Right atrium auricular region (tissue), 2 donors: ENCODE data around the gene RPL35. TPM values are rescaled to one million over a fixed set of nuclear protein-coding genes. Genes with fewer than 3 reads are reported as not detected.

Source experiments
- DNase-seq: peaks from one replicate; pipeline ENCODE4 v3.0.0-alpha.2; 2019; ENCODE audit warnings: low spot score
- H3K27ac ChIP-seq, 2 donors: fragments of 200-600 bp; sonication (generic); 1 replicate in 1 of 2; 2 replicates in 1 of 2; pipeline ENCODE4 v1.5.1; 2016 to 2019
- H3K27me3 ChIP-seq, 2 donors: fragments of 200-600 bp; sonication (generic); one replicate each; pipeline versions ENCODE4 v1.5.1 to v1.6.0; 2017 to 2019
- H3K36me3 ChIP-seq: fragments of 200-600 bp; sonication (generic); one replicate; pipeline ENCODE4 v1.5.1; 2016
- H3K4me1 ChIP-seq, 2 donors: fragments of 200-600 bp; sonication (generic); one replicate each; pipeline versions ENCODE4 v1.5.1 to v1.6.0; 2017 to 2019
- H3K4me3 ChIP-seq, 2 donors: fragments of 200-600 bp; sonication (generic); 1 replicate in 1 of 2; 2 replicates in 1 of 2; pipeline ENCODE4 v1.5.1; 2017 to 2019; ENCODE audit warnings: mild to moderate bottlenecking in 1 of 2, moderate library complexity in 1 of 2
- H3K9me3 ChIP-seq, 2 donors: fragments of 200-600 bp; sonication (generic); one replicate each; pipeline ENCODE4 v1.5.1; 2019
- total RNA-seq, 2 donors: library from RNA; depleted of rRNA; stranded (reverse); fragments of >200 nt; gene quantifications; one replicate each; pipeline ENCODE4 v1.1.0, GENCODE V29; 2016
- TF ChIP-seq, protein P1 (sequence below), 2 donors: fragments of 200-600 bp; sonication (generic); IDR thresholded peaks; one replicate each; pipeline ENCODE4 v1.5.1; 2019; ENCODE audit warnings: antibody characterized with exemption in 2 of 2

Gene RPL35
- total RNA-seq, 2 donors from 2014 or later = 846 to 1,378 TPM

- TF ChIP-seq, protein P1, sequence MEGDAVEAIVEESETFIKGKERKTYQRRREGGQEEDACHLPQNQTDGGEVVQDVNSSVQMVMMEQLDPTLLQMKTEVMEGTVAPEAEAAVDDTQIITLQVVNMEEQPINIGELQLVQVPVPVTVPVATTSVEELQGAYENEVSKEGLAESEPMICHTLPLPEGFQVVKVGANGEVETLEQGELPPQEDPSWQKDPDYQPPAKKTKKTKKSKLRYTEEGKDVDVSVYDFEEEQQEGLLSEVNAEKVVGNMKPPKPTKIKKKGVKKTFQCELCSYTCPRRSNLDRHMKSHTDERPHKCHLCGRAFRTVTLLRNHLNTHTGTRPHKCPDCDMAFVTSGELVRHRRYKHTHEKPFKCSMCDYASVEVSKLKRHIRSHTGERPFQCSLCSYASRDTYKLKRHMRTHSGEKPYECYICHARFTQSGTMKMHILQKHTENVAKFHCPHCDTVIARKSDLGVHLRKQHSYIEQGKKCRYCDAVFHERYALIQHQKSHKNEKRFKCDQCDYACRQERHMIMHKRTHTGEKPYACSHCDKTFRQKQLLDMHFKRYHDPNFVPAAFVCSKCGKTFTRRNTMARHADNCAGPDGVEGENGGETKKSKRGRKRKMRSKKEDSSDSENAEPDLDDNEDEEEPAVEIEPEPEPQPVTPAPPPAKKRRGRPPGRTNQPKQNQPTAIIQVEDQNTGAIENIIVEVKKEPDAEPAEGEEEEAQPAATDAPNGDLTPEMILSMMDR (IDR thresholded peaks at IDR 0.05) = no peak
- DNase-seq = no peak
- no peak overlapping the region for H3K27ac ChIP-seq
- H3K4me3 ChIP-seq = no peak overlapping the region
- H3K9me3 ChIP-seq = peaks cover 0 to 4% of the 10 kb centered on the region in 2 donors
- H3K4me1 ChIP-seq = peaks cover 0 to 19% of the 10 kb centered on the region in 2 donors
- H3K27me3 ChIP-seq = no peaks in the 10 kb centered on the region
- H3K36me3 ChIP-seq = no peaks in the 10 kb centered on the region
These were observed 33.0 kb downstream of the RPL35 start for GRCh38 chr9:124828489-124829333.

- TF ChIP-seq, protein P1 (IDR thresholded peaks at IDR 0.05) = no peak
- Histone ChIP-seq H3K27ac (no peak overlapping the region), H3K9me3 (no peaks in the 10 kb centered on the region), H3K4me1 (peaks cover 0 to 4% of the 10 kb centered on the region in 2 donors), H3K27me3 (no peaks in the 10 kb centered on the region), H3K4me3 (no peak overlapping the region), H3K36me3 (no peaks in the 10 kb centered on the region)
- no peak for DNase-seq
These were observed 40.8 kb downstream of the RPL35 start for GRCh38 chr9:124820698-124821623.

- no peaks in the 10 kb centered on the region for H3K36me3 ChIP-seq
- no peaks in the 10 kb centered on the region for H3K27me3 ChIP-seq
These were observed 43.1 kb downstream of the RPL35 start for GRCh38 chr9:124818431-124819281.

GRCh38 chr9:124815601-124816000, 46.2 kb downstream of the RPL35 start:
- no peak overlapping the region for H3K4me3 ChIP-seq
- H3K9me3 ChIP-seq = no peaks in the 10 kb centered on the region
- DNase-seq = no peak
- peaks cover 0 to 12% of the 10 kb centered on the region in 2 donors for H3K4me1 ChIP-seq
- no peak overlapping the region for H3K27ac ChIP-seq
- no peaks in the 10 kb centered on the region for H3K27me3 ChIP-seq
- TF ChIP-seq, protein P1 (IDR thresholded peaks at IDR 0.05) = no peak
- no peaks in the 10 kb centered on the region for H3K36me3 ChIP-seq

More at GRCh38 chr9:124818431-124819281, 43.1 kb downstream of the RPL35 start:
- Histone ChIP-seq H3K9me3 (no peaks in the 10 kb centered on the region), H3K4me1 (peaks cover 0 to 4% of the 10 kb centered on the region in 2 donors), H3K4me3 (no peak overlapping the region), H3K27ac (no peak overlapping the region)
- TF ChIP-seq, protein P1 (IDR thresholded peaks at IDR 0.05) = no peak
- no peak for DNase-seq

GRCh38 chr9:124814164-124814535, 47.6 kb downstream of the RPL35 start:
- Histone ChIP-seq H3K4me3 (no peak overlapping the region), H3K4me1 (peaks cover 0 to 12% of the 10 kb centered on the region in 2 donors), H3K9me3 (no peaks in the 10 kb centered on the region), H3K27ac (no peak overlapping the region), H3K36me3 (peaks cover 5% of the 10 kb centered on the region), H3K27me3 (no peaks in the 10 kb centered on the region)
- TF ChIP-seq, protein P1 (IDR thresholded peaks at IDR 0.05) = no peak
- no peak for DNase-seq
